Psoas muscle (tissue), 8 donors: ENCODE measurements around the gene GRK1. TPM values are rescaled to one million over a fixed set of nuclear protein-coding genes. Genes with fewer than 3 reads are reported as not detected.

ENCODE experiments used
- ATAC-seq, 4 donors: fragments of 200-7000 bp; cut with Tn5 transposase; one replicate each; pipeline ENCODE4 v1.9.1; 2020; ENCODE audit warnings: moderate library complexity in 3 of 4, mild to moderate bottlenecking in 2 of 4
- DNase-seq, 2 donors: peaks; one replicate each; pipeline ENCODE4 v3.0.0-alpha.2; 2020
- H3K27ac ChIP-seq: fragments of 200-600 bp; one replicate; pipeline ENCODE4 v1.8.0; 2022
- H3K27me3 ChIP-seq, 3 donors: fragments of 200-600 bp in 1 of 3; one replicate each; pipeline versions ENCODE4 v1.6.1 to v1.8.0; 2013 to 2022; ENCODE audit warnings: low read length in 2 of 3, mild to moderate bottlenecking in 2 of 3, moderate library complexity in 1 of 3; ENCODE audit not compliant: insufficient read depth in 3 of 3
- H3K36me3 ChIP-seq, 2 donors: fragments of 200-600 bp in 1 of 2; one replicate each; pipeline versions ENCODE4 v1.6.1 to v1.8.0; 2013 to 2022; ENCODE audit warnings: low read depth in 1 of 2, mild to moderate bottlenecking in 1 of 2, moderate library complexity in 1 of 2; ENCODE audit not compliant: insufficient read depth in 1 of 2
- H3K4me1 ChIP-seq: fragments of 200-600 bp; one replicate; pipeline ENCODE4 v1.8.0; 2022
- H3K4me3 ChIP-seq: fragments of 200-600 bp; one replicate; pipeline ENCODE4 v1.8.0; 2022; ENCODE audit warnings: mild to moderate bottlenecking
- H3K9me3 ChIP-seq: fragments of 200-600 bp; one replicate; pipeline ENCODE4 v1.8.0; 2022
- CTCF ChIP-seq: fragments of 200-600 bp; IDR thresholded peaks from one replicate; pipeline ENCODE4 v1.8.0; 2022; ENCODE audit warnings: antibody characterized with exemption
- WGBS, 3 donors: extraction: QIAGEN DNeasy Blood & Tissue Kit; methylation state at CpG; one replicate each; pipeline versions ENCODE4 v1.1.6 to v1.1.7; 2013; 5-methylcytosine and 5-hydroxymethylcytosine counted together
- intact Hi-C, 2 donors: fragments of 100-400 bp; cut with DNase I; formaldehyde crosslinking; loops; one replicate each; pipeline versions ENCODE4 v1.11.0 to v1.14.2; 2022
- polyA plus RNA-seq, 3 donors: library from polyadenylated mRNA; stranded (reverse); fragments of 200-250 nt; gene quantifications; one replicate each; pipeline ENCODE4 v1.2.3, GENCODE V29; 2013
- total RNA-seq, 4 donors: library from RNA; stranded (reverse); fragmentation: NEBNext Ultra II Directional in 2 of 4; extraction: Animal tissue kit (Norgen Biotek cat#: 25700) in 2 of 4; gene quantifications; one replicate each; pipeline versions ENCODE4 v1.2.1 to v1.2.4, GENCODE V29; 2021 to 2023
- donor health status: healthy with polysubstance abuse.
- donor health status: DM: no; HTN: no; CAD: no; lungs with moderate emphysema.
- donor health status: Bipolar disorder and iron deficiency.
- donor health status: healthy.
- donor health status: DM: yes; HTN: yes; CAD: no.
- donor health status: DM: no; HTN: no; CAD: no.
- donor health status: DM: no; HTN: no; CAD: no.
- donor health status: DM: yes; HTN: yes; CAD: no.

The GRK1 gene
- total and polyA plus RNA-seq, 7 donors = 0.10 TPM; not detected in 6

GRCh38 chr13:113656003-113656588 is 10.9 kb upstream of the GRK1 start:
- Histone ChIP-seq H3K4me3 (no peak overlapping the region), H3K27ac (no peak overlapping the region), H3K36me3 (no peaks in the 10 kb centered on the region), H3K9me3 (peaks cover under 1% of the 10 kb centered on the region), H3K4me1 (no peaks in the 10 kb centered on the region), H3K27me3 (peaks cover 0 to 2% (median 0%) of the 10 kb centered on the region in 3 donors)
- peak in 1 of 2 donors; percentile 46 for DNase-seq
- intact Hi-C loops = no loop called here
- 79 to 87% (median 83%) methylated on average over 22 to 25 of the region's 25 CpGs for WGBS, 3 donors
- TF ChIP-seq CTCF = no peak
- ATAC-seq = no peak

DNA sequence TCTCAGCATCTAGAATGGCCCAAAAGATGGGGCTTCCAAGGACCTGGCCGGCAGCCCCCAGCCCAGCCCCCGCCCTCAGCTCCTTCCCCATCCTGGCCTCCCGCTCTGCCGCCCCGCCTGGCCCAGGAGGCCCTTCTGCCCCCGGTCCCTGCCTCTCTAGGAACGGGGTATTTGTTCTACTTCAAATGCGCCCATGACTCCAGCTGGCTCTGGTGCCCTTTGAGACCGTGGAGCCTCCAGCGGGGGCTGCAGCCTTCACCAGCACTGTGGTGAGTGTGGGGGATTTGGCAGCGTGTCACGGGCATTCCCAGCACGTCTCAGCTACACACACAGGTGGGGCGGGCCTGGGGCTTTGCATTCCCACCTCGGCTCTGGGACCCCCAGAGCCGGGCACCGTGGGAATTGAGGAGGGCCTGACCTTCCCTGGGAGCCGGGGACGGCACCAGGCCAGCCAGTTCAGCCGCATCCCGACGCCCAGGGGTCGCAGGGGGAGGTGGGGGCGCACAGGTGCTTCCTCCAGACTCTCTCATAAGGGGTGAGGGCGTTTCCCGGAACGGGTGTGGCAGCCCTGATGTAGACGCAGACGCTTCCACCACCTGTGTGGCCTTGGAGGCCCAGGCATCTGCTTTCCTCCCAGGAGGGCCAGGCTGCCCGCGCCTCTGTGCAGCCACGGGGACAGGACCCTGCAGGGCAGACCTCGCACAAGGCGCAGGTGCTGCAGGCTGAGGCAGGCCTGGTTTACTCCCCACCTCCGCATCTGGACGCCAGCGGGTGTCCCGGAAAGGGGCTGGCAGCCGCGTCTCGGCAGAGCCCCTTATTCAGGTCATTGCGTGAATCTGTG is 10.0 kb upstream of the GRK1 start:
- peak in 1 of 2 donors; percentile 44 for DNase-seq
- intact Hi-C loops = no loop called here
- Histone ChIP-seq H3K4me3 (no peak overlapping the region), H3K4me1 (no peaks in the 10 kb centered on the region), H3K9me3 (peaks cover 7% of the 10 kb centered on the region), H3K27ac (no peak overlapping the region), H3K36me3 (no peaks in the 10 kb centered on the region), H3K27me3 (peaks cover 0 to 2% (median 0%) of the 10 kb centered on the region in 3 donors)
- 66 to 70% (median 67%) methylated on average over 42 of the region's 42 CpGs for WGBS, 3 donors
- TF ChIP-seq CTCF = no peak
- no peak for ATAC-seq

DNA sequence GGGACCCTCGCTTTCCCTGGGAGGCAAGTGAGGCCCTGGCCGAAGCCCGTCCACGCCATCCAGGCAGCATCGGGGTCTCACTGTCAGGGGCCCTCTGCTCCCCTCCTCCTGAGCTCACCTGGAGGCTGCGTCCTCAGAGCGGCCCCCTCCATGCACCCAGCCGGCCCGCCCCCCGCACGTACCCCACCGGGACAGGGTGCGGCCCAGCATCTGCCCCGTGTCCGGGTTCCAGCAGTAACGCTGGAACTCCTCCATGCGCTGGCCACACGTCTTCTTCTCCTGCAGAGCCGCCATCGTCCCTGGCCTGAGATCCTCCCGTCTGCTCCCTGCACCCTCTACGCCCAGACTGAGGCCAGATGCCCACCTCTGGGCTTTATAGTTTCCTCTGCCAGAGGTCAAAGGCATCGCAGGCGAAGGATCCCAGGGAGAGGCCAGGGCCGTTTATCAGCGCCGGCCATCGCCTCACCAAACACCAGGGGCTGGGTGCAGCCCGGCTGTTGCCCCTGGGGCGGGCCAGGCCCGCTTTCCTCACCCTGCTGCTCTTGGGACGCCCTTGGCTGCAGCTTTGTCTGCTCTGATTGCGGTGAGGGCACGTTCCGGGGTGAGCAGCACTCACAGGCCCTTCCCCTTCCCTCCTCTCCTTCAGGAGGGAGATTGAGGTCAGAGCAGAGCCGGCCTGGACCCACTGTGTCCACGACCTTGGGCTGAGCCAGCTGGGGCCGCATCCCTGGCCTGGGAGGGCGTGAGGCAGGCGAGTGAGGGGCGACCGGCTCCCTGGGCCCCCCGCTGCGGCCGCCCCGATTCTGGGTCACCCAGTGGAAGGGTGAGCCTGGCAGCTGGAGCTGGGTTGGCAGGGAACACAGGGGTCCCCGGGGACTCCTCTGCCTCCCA is 8.9 kb upstream of the GRK1 start, which contains the start of gene ATP4B:
Gene ATP4B, minus strand, starts transcription at position 348 of the 891 bp plus-strand sequence. Its CDS starts 54 bp downstream, at position 294.
- H3K27me3 ChIP-seq = peaks cover 0 to 2% (median 0%) of the 10 kb centered on the region in 3 donors
- H3K36me3 ChIP-seq = no peaks in the 10 kb centered on the region
- intact Hi-C loops = no loop called here
- H3K9me3 ChIP-seq = peaks cover 7% of the 10 kb centered on the region
- DNase-seq (peak in 1 of 2 donors; percentile 30), ATAC-seq (peak in 1 of 4 donors; percentile 13)
- H3K4me3 ChIP-seq = no peak within 1 kb of the TSS
- no peak within 1 kb of the TSS for H3K27ac ChIP-seq
- H3K4me1 ChIP-seq = no peaks in the 10 kb centered on the region
- TF ChIP-seq CTCF = no peak
- 85 to 88% (median 85%) methylated on average over 35 to 47 of the region's 47 CpGs for WGBS, 3 donors

DNA sequence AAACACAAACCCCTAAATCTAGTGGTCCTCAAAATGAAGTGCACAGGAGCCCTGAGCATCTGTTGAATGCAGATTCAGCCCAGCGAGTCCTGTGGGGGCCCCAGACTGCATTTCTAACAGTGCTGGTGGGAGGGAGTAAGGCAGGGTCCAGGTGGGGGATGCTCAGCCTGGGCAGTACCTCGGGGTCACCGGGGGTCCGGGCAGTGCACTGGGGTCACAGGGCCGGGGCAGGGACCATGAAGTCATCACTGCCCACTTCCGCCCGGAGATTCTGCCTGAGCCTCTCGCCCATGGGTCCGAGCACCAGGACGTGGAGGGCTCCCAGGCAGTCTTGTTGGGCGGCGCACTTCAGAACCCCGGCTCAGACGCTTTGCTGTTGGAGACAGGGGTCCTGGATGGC is 8.2 kb upstream of the GRK1 start:
- H3K36me3 ChIP-seq = no peaks in the 10 kb centered on the region
- H3K4me3 ChIP-seq = no peak overlapping the region
- H3K27me3 ChIP-seq = peaks cover 0 to 2% (median 0%) of the 10 kb centered on the region in 3 donors
- 71 to 80% (median 79%) methylated on average over 14 of the region's 14 CpGs for WGBS, 3 donors
- peak in 1 of 2 donors; percentile 39 for DNase-seq
- TF ChIP-seq CTCF = no peak
- intact Hi-C loops = no loop called here
- no peaks in the 10 kb centered on the region for H3K4me1 ChIP-seq
- no peak for ATAC-seq
- peaks cover 7% of the 10 kb centered on the region for H3K9me3 ChIP-seq
- H3K27ac ChIP-seq = no peak overlapping the region
